GM12864 (cell line): Measurements from ENCODE around the gene DCANP1.

Experiments
- DNase-seq: peaks from one replicate; pipeline ENCODE4 v3.0.0-alpha.2; 2011; ENCODE audit warnings: low read depth
- H3K4me3 ChIP-seq: 2 replicates; pipeline ENCODE4 v1.5.1; 2011; ENCODE audit warnings: mild to moderate bottlenecking, low read depth, low read length, control low read depth
- TF ChIP-seq, protein P1 (sequence below): IDR thresholded peaks from 2 replicates; pipeline ENCODE4 v1.5.1; 2011; ENCODE audit warnings: low read depth, mild to moderate bottlenecking, moderate library complexity, low read length, control low read depth, inconsistent platforms; ENCODE audit errors: missing control alignments

Gene DCANP1

DNA sequence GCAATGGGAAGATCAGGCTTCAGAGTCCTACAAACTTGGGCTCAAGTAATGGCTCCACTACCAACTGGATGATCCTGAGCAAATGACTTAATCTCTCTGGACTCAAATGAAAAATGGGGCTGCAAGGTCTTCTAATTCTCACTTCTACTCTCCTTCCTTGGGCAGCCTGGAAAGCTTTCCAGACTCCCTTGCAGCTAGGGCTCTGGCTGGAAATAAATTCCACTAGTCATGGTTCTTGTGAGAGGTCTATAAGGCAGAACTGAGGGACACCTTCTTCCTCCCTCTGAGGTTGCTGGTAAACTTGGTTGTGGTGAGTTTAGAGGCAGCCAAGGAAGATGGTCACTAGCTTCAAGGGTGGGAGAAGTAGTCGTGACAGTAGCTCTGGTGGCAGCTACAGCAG is 18.6 kb downstream of the DCANP1 start:
- DNase-seq, result no peak
- no peak overlapping the region for H3K4me3 ChIP-seq
- TF ChIP-seq, protein P1, sequence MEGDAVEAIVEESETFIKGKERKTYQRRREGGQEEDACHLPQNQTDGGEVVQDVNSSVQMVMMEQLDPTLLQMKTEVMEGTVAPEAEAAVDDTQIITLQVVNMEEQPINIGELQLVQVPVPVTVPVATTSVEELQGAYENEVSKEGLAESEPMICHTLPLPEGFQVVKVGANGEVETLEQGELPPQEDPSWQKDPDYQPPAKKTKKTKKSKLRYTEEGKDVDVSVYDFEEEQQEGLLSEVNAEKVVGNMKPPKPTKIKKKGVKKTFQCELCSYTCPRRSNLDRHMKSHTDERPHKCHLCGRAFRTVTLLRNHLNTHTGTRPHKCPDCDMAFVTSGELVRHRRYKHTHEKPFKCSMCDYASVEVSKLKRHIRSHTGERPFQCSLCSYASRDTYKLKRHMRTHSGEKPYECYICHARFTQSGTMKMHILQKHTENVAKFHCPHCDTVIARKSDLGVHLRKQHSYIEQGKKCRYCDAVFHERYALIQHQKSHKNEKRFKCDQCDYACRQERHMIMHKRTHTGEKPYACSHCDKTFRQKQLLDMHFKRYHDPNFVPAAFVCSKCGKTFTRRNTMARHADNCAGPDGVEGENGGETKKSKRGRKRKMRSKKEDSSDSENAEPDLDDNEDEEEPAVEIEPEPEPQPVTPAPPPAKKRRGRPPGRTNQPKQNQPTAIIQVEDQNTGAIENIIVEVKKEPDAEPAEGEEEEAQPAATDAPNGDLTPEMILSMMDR, result no peak

DNA sequence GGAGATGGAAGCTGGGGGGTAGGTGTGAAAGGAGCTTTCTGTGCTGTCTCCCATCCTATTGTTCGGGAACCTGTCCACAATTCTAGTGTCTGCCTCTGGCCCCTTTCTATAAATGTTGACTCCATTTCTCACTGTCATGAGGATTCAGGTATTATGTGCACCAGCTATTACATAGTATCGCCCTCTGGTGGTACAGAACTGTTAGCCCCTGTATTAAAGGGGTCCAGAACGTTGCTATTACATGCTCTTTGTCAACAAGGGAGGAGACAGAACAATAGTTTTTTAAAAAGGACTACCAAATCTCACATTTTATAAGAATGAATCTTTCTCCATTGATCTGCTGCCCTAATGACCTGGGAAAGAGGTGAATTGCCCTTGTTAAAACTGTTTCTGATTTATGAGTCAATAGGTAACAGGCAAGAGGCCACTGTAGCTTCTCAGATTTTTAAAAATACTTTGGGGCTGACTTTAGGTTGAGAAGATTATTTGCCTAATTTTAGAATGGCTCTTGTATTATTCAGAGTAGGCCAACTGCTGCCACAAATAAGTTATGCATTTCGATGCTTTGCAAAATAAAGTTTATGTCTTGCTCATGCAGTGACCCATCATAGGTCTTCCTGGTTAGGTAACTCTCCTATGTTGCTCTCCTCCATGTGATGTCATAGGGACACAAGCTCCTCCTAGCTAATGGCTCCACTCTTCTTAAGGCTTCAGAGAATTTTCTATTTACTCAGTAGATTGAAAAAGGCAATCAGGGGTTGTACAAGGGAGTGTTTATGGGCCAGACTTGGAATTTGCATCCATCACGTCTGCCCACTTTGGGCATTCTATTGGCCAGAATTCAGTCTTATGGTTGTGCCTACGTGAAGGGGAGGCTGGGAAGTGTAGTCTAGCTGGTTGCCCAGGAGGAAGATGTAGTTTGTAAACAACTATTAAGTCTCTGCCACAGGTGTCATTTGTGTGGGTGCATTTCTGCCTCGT is 20.8 kb downstream of the DCANP1 start:
- DNase-seq, result no peak
- TF ChIP-seq, protein P1, result peak; percentile 73
- H3K4me3 ChIP-seq, result no peak overlapping the region

DNA sequence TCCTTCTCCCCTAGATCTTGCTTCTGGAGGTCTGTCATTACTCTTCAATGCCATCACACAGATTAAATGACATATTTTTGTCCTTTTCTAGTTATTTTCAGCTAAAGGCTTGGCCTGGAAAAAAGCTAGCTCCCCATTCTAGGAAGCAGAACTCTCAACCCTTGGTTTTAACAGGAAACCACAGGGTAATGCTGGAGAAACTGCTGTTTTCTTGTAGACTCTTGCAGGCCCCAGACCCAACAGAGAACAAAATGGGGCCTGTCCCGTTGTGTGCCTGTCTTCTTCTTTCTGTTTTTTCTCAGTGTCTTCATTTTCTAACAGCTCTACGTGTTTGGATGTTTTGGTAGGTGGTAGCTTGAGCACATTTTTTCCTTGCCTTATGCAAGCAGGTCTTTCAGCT is 21.5 kb downstream of the DCANP1 start:
- TF ChIP-seq, protein P1, result no peak
- DNase-seq, result no peak
- H3K4me3 ChIP-seq, result no peak overlapping the region

DNA sequence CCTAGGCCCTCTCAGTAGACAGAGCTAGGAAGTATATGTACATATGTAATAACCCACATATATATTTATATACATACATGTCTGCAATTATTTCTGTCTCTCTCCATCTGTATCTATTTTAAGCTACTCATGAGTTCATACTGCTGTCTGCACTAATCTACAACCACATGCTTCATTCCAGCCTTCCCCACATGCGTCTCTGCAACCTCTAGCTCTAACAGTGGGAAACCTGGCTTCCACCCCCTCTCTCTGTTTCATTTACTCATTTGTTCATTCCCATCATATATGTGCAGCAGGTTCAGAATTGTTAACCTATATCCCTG is 23.3 kb downstream of the DCANP1 start:
- TF ChIP-seq, protein P1, result no peak
- H3K4me3 ChIP-seq, result no peak overlapping the region
- DNase-seq, result no peak

DNA sequence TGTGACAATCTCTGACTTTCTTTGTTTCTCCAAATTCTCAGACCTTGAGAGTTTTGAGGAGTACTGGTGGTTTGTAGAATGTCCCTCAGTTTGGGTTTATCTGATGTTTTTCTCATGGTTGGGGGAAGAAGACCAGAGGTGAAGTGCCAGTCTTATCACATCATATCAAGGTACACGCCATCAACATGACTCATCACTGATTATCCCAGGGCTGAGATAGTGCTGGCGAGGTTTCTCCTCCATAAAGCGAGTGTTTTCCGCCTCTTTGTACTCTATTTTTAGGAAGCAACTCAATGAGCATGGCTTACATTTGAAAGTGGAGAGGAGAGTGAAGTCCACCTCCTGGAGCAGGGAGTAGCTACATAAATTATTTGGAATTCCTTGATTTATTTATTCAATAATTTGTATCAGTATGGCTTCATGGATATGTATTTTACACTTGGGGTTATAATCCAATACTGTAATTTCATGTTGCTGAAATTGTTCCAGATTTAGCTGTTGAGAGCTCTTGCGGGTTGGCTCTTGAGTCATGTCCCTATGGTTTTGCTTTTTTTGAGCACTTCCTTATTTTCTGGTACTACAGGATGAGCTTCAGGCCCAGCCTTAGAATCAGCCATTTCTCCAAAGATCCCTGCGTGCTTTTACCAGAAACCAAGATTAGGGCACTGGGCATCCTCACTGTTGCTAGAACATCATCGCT is 23.9 kb downstream of the DCANP1 start:
- H3K4me3 ChIP-seq, result no peak overlapping the region
- TF ChIP-seq, protein P1, result no peak

DNA sequence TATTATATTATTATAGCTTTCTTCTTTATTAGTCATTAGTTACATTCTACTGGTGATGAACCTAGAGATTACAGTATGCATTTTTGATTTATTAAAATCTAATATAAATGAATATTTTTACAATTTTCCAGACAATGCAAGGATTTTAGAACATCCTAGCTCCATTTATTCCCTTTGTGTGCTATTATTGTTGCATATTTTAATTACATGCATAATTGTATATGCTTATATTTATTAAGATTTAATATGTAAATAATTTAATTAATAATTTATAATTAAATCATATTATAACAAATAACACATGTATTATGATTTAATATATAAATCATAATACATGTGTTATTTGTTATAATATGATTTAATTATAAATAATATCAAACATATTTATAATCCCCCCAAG is 24.7 kb downstream of the DCANP1 start:
- H3K4me3 ChIP-seq, result no peak overlapping the region
- no peak for DNase-seq
- TF ChIP-seq, protein P1, result no peak

More for the DNA sequence above, 23.9 kb downstream of the DCANP1 start:
- no peak for DNase-seq

DNA sequence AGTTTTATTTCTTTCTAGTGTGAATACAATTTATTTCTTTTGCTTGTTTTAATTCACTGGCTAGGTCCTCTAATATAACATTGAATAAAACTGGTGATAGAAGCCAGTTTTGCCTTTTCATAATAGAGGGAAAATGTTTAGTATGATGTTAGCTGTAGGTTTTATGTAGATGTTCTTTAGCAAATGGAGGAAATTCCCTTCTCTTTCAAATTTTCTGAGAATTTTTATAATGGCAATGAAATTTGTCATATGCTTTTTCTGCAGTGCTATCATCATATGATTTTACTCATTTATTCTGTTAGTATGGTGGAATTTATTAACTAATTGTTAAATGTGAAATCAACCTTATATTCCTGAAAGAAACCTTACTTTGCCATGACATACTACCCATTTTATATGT is 30.1 kb downstream of the DCANP1 start:
- TF ChIP-seq, protein P1, result no peak
- no peak for DNase-seq
- H3K4me3 ChIP-seq, result no peak overlapping the region
